GM12878 (cell line): Measurements from ENCODE around the gene NECAB2. TPM values are rescaled to one million over a fixed set of nuclear protein-coding genes. Genes with fewer than 3 reads are reported as not detected.

Experiments used
- ATAC-seq: fragments of 200-7000 bp; cut with Tn5 transposase; 3 replicates; pipeline ENCODE4 v1.9.1; 2020; ENCODE audit warnings: mild to moderate bottlenecking, moderate library complexity
- BruUV-seq: library from RNA; stranded (reverse); fragments of 400-500 nt; replicated peaks from 2 replicates; lab custom pipeline; 2021; lab: Mats Ljungman, UMichigan
- CTCF ChIA-PET: fragments of 300-600 bp; sonication (Branson Sonifier 250); formaldehyde crosslinking; extraction: SDS; loops from one replicate; lab custom pipeline; 2021; ENCODE audit warnings: inconsistent platforms; lab: Yijun Ruan, JAX
- POLR2A ChIA-PET: fragments of 350-600 bp; formaldehyde crosslinking; extraction: SDS; loops from one replicate; lab custom pipeline; 2021; ENCODE audit warnings: inconsistent platforms; lab: Charles Lee
- RAD21 ChIA-PET: fragments of 300-600 bp; sonication (Branson Sonifier 250); formaldehyde crosslinking; loops from one replicate; lab custom pipeline; 2023; ENCODE audit warnings: antibody characterized with exemption; ENCODE audit not compliant: unreplicated experiment; lab: Charles Lee
- SMC1A ChIA-PET: fragments of 300-600 bp; sonication (Branson Sonifier 250); formaldehyde crosslinking; loops from one replicate; lab custom pipeline; 2023; ENCODE audit not compliant: unreplicated experiment, uncharacterized antibody; lab: Charles Lee
- DNase-seq: peaks from one replicate; pipeline ENCODE4 v3.0.0-alpha.2; 2011; ENCODE audit warnings: low read depth, low spot score
- FAIRE-seq: peaks from 3 replicates; lab custom pipeline; 2011; peaks lifted over from hg19 to GRCh38; lab: Jason Lieb, UNC
- H2AFZ ChIP-seq: 2 replicates; pipeline ENCODE4 v1.6.0; 2011; ENCODE audit warnings: low read depth, low read length, control low read depth; ENCODE audit not compliant: control insufficient read depth
- H3K27ac ChIP-seq: 2 replicates; pipeline ENCODE4 v1.5.1; 2011; ENCODE audit warnings: control low read depth; ENCODE audit not compliant: control insufficient read depth, insufficient read depth
- H3K27me3 ChIP-seq, 2 experiments: replicated peaks in 1 of 2; 2 replicates each; pipeline versions ENCODE4 v1.6.0 to v1.6.1; 2011; ENCODE audit warnings: low read length in 1 of 2; ENCODE audit not compliant: control insufficient read depth in 2 of 2, insufficient read depth in 2 of 2
- H3K36me3 ChIP-seq, 2 experiments: 2 replicates each; pipeline ENCODE4 v1.5.1; 2011; ENCODE audit warnings: low read length in 1 of 2; ENCODE audit not compliant: control insufficient read depth in 2 of 2, insufficient read depth in 2 of 2
- H3K4me1 ChIP-seq: 2 replicates; pipeline ENCODE4 v1.6.1; 2011; ENCODE audit warnings: mild to moderate bottlenecking, low read length, moderate library complexity, mixed read lengths; ENCODE audit not compliant: control insufficient read depth, insufficient read depth
- H3K4me2 ChIP-seq: 2 replicates; pipeline ENCODE4 v1.6.0; 2011; ENCODE audit warnings: control low read depth; ENCODE audit not compliant: control insufficient read depth, insufficient read depth
- H3K4me3 ChIP-seq: fragments of 200-600 bp; sonication (generic); 2 replicates; pipeline ENCODE4 v1.5.1; 2016
- H3K79me2 ChIP-seq: 2 replicates; pipeline ENCODE4 v1.6.0; 2011; ENCODE audit warnings: low read length; ENCODE audit not compliant: control insufficient read depth, insufficient read depth
- H3K9ac ChIP-seq: 2 replicates; pipeline ENCODE4 v1.8.0; 2011; ENCODE audit warnings: low read length, control low read depth, mixed read lengths; ENCODE audit not compliant: control insufficient read depth, insufficient read depth
- H3K9me3 ChIP-seq: replicated peaks from 3 replicates; pipeline ENCODE4 v1.5.1; 2011; ENCODE audit warnings: mild to moderate bottlenecking, low read length; ENCODE audit not compliant: control insufficient read depth, insufficient read depth
- H4K20me1 ChIP-seq: 2 replicates; pipeline ENCODE4 v1.6.0; 2011; ENCODE audit not compliant: control insufficient read depth, insufficient read depth
- BCL11A ChIP-seq: IDR thresholded peaks from 2 replicates; pipeline ENCODE4 v1.6.1; 2011; ENCODE audit warnings: low read depth, low read length
- CBX3 ChIP-seq: fragments of 200-600 bp; sonication (generic); IDR thresholded peaks from 2 replicates; pipeline ENCODE4 v1.6.1; 2016; ENCODE audit warnings: low read depth, borderline replicate concordance
- CEBPB ChIP-seq, 2 experiments: fragments of 150-350 bp in 1 of 2; IDR thresholded peaks; 2 replicates each; pipeline ENCODE4 v1.6.1; 2012 to 2014; ENCODE audit warnings: low read depth in 2 of 2, low read length in 2 of 2, borderline replicate concordance in 1 of 2, inconsistent platforms in 1 of 2
- CHD1 ChIP-seq: IDR thresholded peaks from 2 replicates; pipeline ENCODE4 v1.6.1; 2012; ENCODE audit warnings: low read depth, low read length, improper control_type of control experiment
- ELK1 ChIP-seq: IDR thresholded peaks from 2 replicates; pipeline ENCODE4 v1.6.1; 2012; ENCODE audit warnings: low read depth, low read length, improper control_type of control experiment
- GABPA ChIP-seq: IDR thresholded peaks from 2 replicates; pipeline ENCODE4 v1.6.1; 2014; ENCODE audit warnings: antibody characterized with exemption, low read depth, mild to moderate bottlenecking, inconsistent platforms
- HDAC6 ChIP-seq: fragments of 200-600 bp; sonication (generic); IDR thresholded peaks from one replicate; pipeline ENCODE4 v1.8.0; 2017; ENCODE audit warnings: antibody characterized with exemption; ENCODE audit not compliant: unreplicated experiment
- HSF1 ChIP-seq: fragments of 150-350 bp; IDR thresholded peaks from 2 replicates; pipeline ENCODE4 v1.6.1; 2014; ENCODE audit warnings: mild to moderate bottlenecking, low read depth, low read length
- JUND ChIP-seq: IDR thresholded peaks from 2 replicates; pipeline ENCODE4 v1.6.1; 2012; ENCODE audit warnings: low read depth, mild to moderate bottlenecking, low read length, improper control_type of control experiment, moderate library complexity
- KLF5 ChIP-seq: fragments of 450-650 bp; IDR thresholded peaks from 2 replicates; pipeline ENCODE4 v1.6.1; 2014; ENCODE audit warnings: mild to moderate bottlenecking; ENCODE audit not compliant: partially characterized antibody
- MAX ChIP-seq: IDR thresholded peaks from 2 replicates; pipeline ENCODE4 v1.6.1; 2012; ENCODE audit warnings: low read depth, low read length, improper control_type of control experiment
- MTA3 ChIP-seq: IDR thresholded peaks from 2 replicates; pipeline ENCODE4 v1.6.1; 2012; ENCODE audit warnings: low read length, inconsistent platforms, borderline replicate concordance
- PAX5 ChIP-seq: IDR thresholded peaks from 2 replicates; pipeline ENCODE4 v1.6.1; 2011; ENCODE audit warnings: low read depth, low read length, borderline replicate concordance
- PBX3 ChIP-seq: IDR thresholded peaks from 2 replicates; pipeline ENCODE4 v1.6.1; 2011; ENCODE audit warnings: mild to moderate bottlenecking, low read depth, low read length, moderate library complexity; ENCODE audit not compliant: insufficient replicate concordance
- RFX5 ChIP-seq: IDR thresholded peaks from 2 replicates; pipeline ENCODE4 v1.6.1; 2011; ENCODE audit warnings: low read depth, low read length, improper control_type of control experiment
- ZZZ3 ChIP-seq: IDR thresholded peaks from 2 replicates; pipeline ENCODE4 v1.6.1; 2011; ENCODE audit warnings: low read depth; ENCODE audit not compliant: control insufficient read depth, insufficient read length
- WGBS: methylation state at CpG from one replicate; pipeline ENCODE4 v1.1.6; 2016; ENCODE audit warnings: low lambda C conversion rate; ENCODE audit not compliant: insufficient replicate concordance, insufficient coverage; ENCODE audit errors: missing lambda C conversion rate; 5-methylcytosine and 5-hydroxymethylcytosine counted together
- in situ Hi-C: fragments of 300-500 bp; cut with MboI; formaldehyde crosslinking; loops from 9 replicates; pipeline ENCODE4 v1.14.3; 2018; ENCODE audit warnings: mixed read lengths
- intact Hi-C: fragments of 100-400 bp; cut with micrococcal nuclease; formaldehyde crosslinking; loops from one replicate; pipeline ENCODE4 v1.14.2; 2022; ENCODE audit not compliant: unreplicated experiment
- polyA plus RNA-seq, 11 experiments: library from polyadenylated mRNA; depleted of rRNA in 4 of 11; unstranded in 6 of 11; stranded (reverse) in 5 of 11; fragments of >200 nt; fragmentation: Nextera tagmentation in 4 of 11; fragmentation: Illumina TruSeq in 1 of 11; extraction: Ambion mirVana in 4 of 11; extraction: Trizol in 1 of 11; gene quantifications; 1 replicate in 1 of 11; 2 replicates in 10 of 11; pipeline versions ENCODE4 v1.2.1 to v1.2.3, GENCODE V29; 2011 to 2016; ENCODE audit warnings: inconsistent platforms in 2 of 11, missing spikeins in 2 of 11, low read depth in 1 of 11
- total RNA-seq, 4 experiments: library from RNA; depleted of rRNA in 3 of 4; stranded (reverse); fragments of >200 nt in 3 of 4; fragmentation: Illumina TruSeq in 1 of 4; extraction: Trizol in 1 of 4; gene quantifications; 2 replicates each; pipeline versions ENCODE4 v1.2.1 to v1.2.3, GENCODE V29; 2013 to 2021
- TF ChIP-seq, protein P1 (sequence below): fragments of 450-650 bp; IDR thresholded peaks from 2 replicates; pipeline ENCODE4 v1.6.1; 2017; ENCODE audit warnings: mild to moderate bottlenecking
- TF ChIP-seq, protein P2 (sequence below): IDR thresholded peaks from 2 replicates; pipeline ENCODE4 v1.6.1; 2011; ENCODE audit warnings: borderline replicate concordance, low read depth, mild to moderate bottlenecking, moderate library complexity, mixed read lengths, low read length; ENCODE audit not compliant: insufficient read depth; ENCODE audit errors: extremely low read length

The NECAB2 gene
- total and polyA plus RNA-seq, 10 of the 15 experiments (the other 5 are each of a cell fraction or from before 2014, with no cell fraction given), result not detected

DNA sequence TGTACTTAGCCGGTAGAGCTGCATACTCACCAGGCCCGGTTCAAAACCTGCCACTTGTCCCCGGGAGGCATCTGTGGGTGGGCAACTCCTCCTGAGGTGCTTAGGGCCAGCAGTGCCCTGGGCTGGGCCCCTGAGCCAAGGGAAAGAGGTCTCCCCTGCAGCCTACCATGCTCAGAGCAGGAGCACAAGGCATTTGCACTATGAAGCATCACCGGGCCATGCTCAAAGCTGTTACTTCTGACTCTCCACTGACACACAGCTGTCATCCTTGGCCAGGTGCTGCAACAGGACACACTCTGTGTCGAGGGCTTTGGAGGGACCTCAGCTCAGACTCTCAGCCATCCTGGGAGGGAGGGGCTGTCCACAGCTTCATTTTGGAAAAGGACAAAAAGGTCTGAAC is 37.3 kb downstream of the NECAB2 start:
- in situ Hi-C loops, result no loop called here
- H2AFZ ChIP-seq, result no peak overlapping the region
- H3K27ac ChIP-seq, result no peak overlapping the region
- ChIA-PET POLR2A (no interaction called here), SMC1A (no interaction called here)
- H3K36me3 ChIP-seq, result no peaks in the 10 kb centered on the region
- H3K27me3 ChIP-seq, result no peaks in the 10 kb centered on the region; a peak in 3 of 4 replicates
- no peaks in the 10 kb centered on the region for H3K79me2 ChIP-seq
- no peak for ATAC-seq
- no peak overlapping the region for H3K4me2 ChIP-seq
- no peaks in the 10 kb centered on the region for H4K20me1 ChIP-seq
- no peak overlapping the region for H3K4me3 ChIP-seq
- TF ChIP-seq CEBPB (IDR thresholded peaks at IDR 0.05; ENCODE audit: borderline replicate concordance in 1 of 2, low read depth in 2 of 2, low read length in 2 of 2) (no peak), HDAC6 (no peak), ZZZ3 (no peak), JUND (no peak), MTA3 (no peak), GABPA (no peak), BCL11A (no peak), CHD1 (no peak), PAX5 (no peak), MAX (no peak), PBX3 (no peak), RFX5 (no peak), HSF1 (no peak), ELK1 (no peak), CBX3 (no peak), KLF5 (no peak)
- TF ChIP-seq, protein P1, sequence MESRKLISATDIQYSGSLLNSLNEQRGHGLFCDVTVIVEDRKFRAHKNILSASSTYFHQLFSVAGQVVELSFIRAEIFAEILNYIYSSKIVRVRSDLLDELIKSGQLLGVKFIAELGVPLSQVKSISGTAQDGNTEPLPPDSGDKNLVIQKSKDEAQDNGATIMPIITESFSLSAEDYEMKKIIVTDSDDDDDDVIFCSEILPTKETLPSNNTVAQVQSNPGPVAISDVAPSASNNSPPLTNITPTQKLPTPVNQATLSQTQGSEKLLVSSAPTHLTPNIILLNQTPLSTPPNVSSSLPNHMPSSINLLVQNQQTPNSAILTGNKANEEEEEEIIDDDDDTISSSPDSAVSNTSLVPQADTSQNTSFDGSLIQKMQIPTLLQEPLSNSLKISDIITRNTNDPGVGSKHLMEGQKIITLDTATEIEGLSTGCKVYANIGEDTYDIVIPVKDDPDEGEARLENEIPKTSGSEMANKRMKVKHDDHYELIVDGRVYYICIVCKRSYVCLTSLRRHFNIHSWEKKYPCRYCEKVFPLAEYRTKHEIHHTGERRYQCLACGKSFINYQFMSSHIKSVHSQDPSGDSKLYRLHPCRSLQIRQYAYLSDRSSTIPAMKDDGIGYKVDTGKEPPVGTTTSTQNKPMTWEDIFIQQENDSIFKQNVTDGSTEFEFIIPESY, result no peak
- TF ChIP-seq, protein P2, sequence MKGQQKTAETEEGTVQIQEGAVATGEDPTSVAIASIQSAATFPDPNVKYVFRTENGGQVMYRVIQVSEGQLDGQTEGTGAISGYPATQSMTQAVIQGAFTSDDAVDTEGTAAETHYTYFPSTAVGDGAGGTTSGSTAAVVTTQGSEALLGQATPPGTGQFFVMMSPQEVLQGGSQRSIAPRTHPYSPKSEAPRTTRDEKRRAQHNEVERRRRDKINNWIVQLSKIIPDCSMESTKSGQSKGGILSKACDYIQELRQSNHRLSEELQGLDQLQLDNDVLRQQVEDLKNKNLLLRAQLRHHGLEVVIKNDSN, result no peak
- TF ChIP-seq, all 136 proteins: peak for 0
- no TSS peak for BruUV-seq
- FAIRE-seq (no peak), DNase-seq (no peak)
- Histone ChIP-seq H3K4me1 (no peaks in the 10 kb centered on the region), H3K9me3 (no peaks in the 10 kb centered on the region), H3K9ac (no peak overlapping the region)
- WGBS, result 28% methylated on average over 5 of the region's 5 CpGs
- intact Hi-C loops, result no loop called here
- RAD21 ChIA-PET, result no interaction called here
- CTCF ChIA-PET, result interaction anchor here (1.6 kb wide), 1 partner anchor 60 kb away, joined by 3 read pairs; no protein-coding TSS in a partner anchor
